HG03196 (cell line): ENCODE data around the gene MPIG6B.

Experiments
- ATAC-seq: cut with Tn5 transposase; IDR thresholded peaks from one replicate; pipeline ENCODE4 v1.9.1; 2021; ENCODE audit not compliant: unreplicated experiment

Gene MPIG6B

GRCh38 chr6:31736768-31737314, 13.7 kb downstream of the MPIG6B start:
- no peak for ATAC-seq

- no peak for ATAC-seq
Measured at GRCh38 chr6:31737315-31737990, 14.3 kb downstream of the MPIG6B start.

GRCh38 chr6:31737991-31738979, 15.1 kb downstream of the MPIG6B start:
- ATAC-seq: no peak

- ATAC-seq: peak; percentile 56
Measured at GRCh38 chr6:31739639-31740396, 16.6 kb downstream of the MPIG6B start, which contains the start of gene MSH5. TSS of gene MSH5 (plus strand) at chr6:31740005. CDS start at chr6:31740467, 462 bp downstream.

GRCh38 chr6:31740397-31741223, 17.4 kb downstream of the MPIG6B start:
- no peak for ATAC-seq

- no peak for ATAC-seq
Measured at GRCh38 chr6:31741815-31742214, 18.6 kb downstream of the MPIG6B start.

GRCh38 chr6:31742894-31743293, 19.7 kb downstream of the MPIG6B start:
- no peak for ATAC-seq

- no peak for ATAC-seq
Measured at GRCh38 chr6:31744422-31744821, 21.2 kb downstream of the MPIG6B start.

- ATAC-seq: no peak
Measured at GRCh38 chr6:31749301-31750036, 26.3 kb downstream of the MPIG6B start.

GRCh38 chr6:31750411-31751022, 27.3 kb downstream of the MPIG6B start:
- no peak for ATAC-seq

GRCh38 chr6:31752739-31753319, 29.7 kb downstream of the MPIG6B start:
- no peak for ATAC-seq

- no peak for ATAC-seq
Measured at GRCh38 chr6:31758281-31758680, 35.1 kb downstream of the MPIG6B start.

- ATAC-seq: no peak
Measured at GRCh38 chr6:31760790-31761189, 37.6 kb downstream of the MPIG6B start.

GRCh38 chr6:31761343-31761742, 38.2 kb downstream of the MPIG6B start:
- no peak for ATAC-seq

- no peak for ATAC-seq
Measured at GRCh38 chr6:31762356-31762755, 39.2 kb downstream of the MPIG6B start, which contains the start of gene SAPCD1. TSS of gene SAPCD1 (plus strand) at chr6:31762656. CDS start at chr6:31763055, 399 bp downstream.

GRCh38 chr6:31762878-31763618, 39.9 kb downstream of the MPIG6B start:
- no peak for ATAC-seq

- ATAC-seq: no peak
Measured at GRCh38 chr6:31763619-31763940, 40.4 kb downstream of the MPIG6B start.

GRCh38 chr6:31764198-31764597, 41.0 kb downstream of the MPIG6B start:
- ATAC-seq: no peak
